H1 (cell line): Measurements from ENCODE around the gene NPL. TPM values are rescaled to one million over a fixed set of nuclear protein-coding genes. Genes with fewer than 3 reads are reported as not detected.

ENCODE experiments used
- CTCF ChIA-PET: fragments of 300-600 bp; sonication (Branson Sonifier 250); formaldehyde crosslinking; loops from one replicate; lab custom pipeline; 2021; ENCODE audit not compliant: partially characterized antibody; lab: Charles Lee
- POLR2A ChIA-PET: fragments of 300-600 bp; sonication (Branson Sonifier 250); formaldehyde crosslinking; loops from one replicate; lab custom pipeline; 2021; ENCODE audit warnings: inconsistent platforms; ENCODE audit not compliant: partially characterized antibody; lab: Charles Lee
- DNase-seq, 2 experiments: peaks; one replicate each; pipeline versions ENCODE4 v3.0.0 to v3.0.0-alpha.2; 2010 to 2022; ENCODE audit warnings: low spot score in 2 of 2, low read depth in 1 of 2, mixed read lengths in 1 of 2
- FAIRE-seq: peaks from 2 replicates; lab custom pipeline; 2011; peaks lifted over from hg19 to GRCh38; lab: Jason Lieb, UNC
- H2AFZ ChIP-seq: 2 replicates; pipeline ENCODE4 v1.8.1; 2012; ENCODE audit warnings: low read length, inconsistent platforms
- H2AK5ac ChIP-seq: 2 replicates; pipeline ENCODE4 v1.6.1; 2013; ENCODE audit warnings: low read depth, low read length
- H2BK120ac ChIP-seq: replicated peaks from 2 replicates; pipeline ENCODE3; 2013; ENCODE audit warnings: low read depth, low read length, inconsistent platforms
- H2BK12ac ChIP-seq: 2 replicates; pipeline ENCODE4 v1.6.1; 2013; ENCODE audit warnings: low read depth, low read length
- H2BK15ac ChIP-seq: 2 replicates; pipeline ENCODE4 v1.6.1; 2013; ENCODE audit warnings: low read length
- H2BK20ac ChIP-seq: 2 replicates; pipeline ENCODE4 v1.6.1; 2013; ENCODE audit warnings: low read length
- H2BK5ac ChIP-seq: 2 replicates; pipeline ENCODE4 v1.6.1; 2013; ENCODE audit warnings: low read depth, low read length
- H3K14ac ChIP-seq: 2 replicates; pipeline ENCODE4 v1.6.1; 2013; ENCODE audit warnings: inconsistent platforms; ENCODE audit not compliant: insufficient read length
- H3K18ac ChIP-seq: 2 replicates; pipeline ENCODE4 v1.6.1; 2013; ENCODE audit warnings: low read length; ENCODE audit errors: extremely low read depth
- H3K23ac ChIP-seq: 2 replicates; pipeline ENCODE4 v1.6.1; 2013; ENCODE audit warnings: inconsistent platforms; ENCODE audit not compliant: insufficient read length
- H3K23me2 ChIP-seq: 2 replicates; pipeline ENCODE4 v1.6.1; 2013; ENCODE audit warnings: low read depth, low read length
- H3K27ac ChIP-seq: 2 replicates; pipeline ENCODE4 v1.6.1; 2011; ENCODE audit warnings: low read depth, low read length, inconsistent platforms
- H3K27me3 ChIP-seq, 4 experiments: replicated peaks in 1 of 4; 1 replicate in 1 of 4; 2 replicates in 3 of 4; pipeline versions ENCODE4 v1.6.1 to v1.8.1; 2011 to 2013; ENCODE audit warnings: low read length in 3 of 4, mild to moderate bottlenecking in 3 of 4, inconsistent platforms in 2 of 4, mixed read lengths in 2 of 4, moderate library complexity in 1 of 4; ENCODE audit not compliant: control insufficient read depth in 3 of 4, insufficient read depth in 3 of 4; ENCODE audit errors: extremely low read depth in 1 of 4
- H3K36me3 ChIP-seq, 4 experiments: 2 replicates each; pipeline versions ENCODE4 v1.6.1 to v1.8.1; 2011 to 2013; ENCODE audit warnings: mild to moderate bottlenecking in 4 of 4, low read length in 3 of 4, moderate library complexity in 2 of 4, control low read depth in 1 of 4, inconsistent platforms in 1 of 4; ENCODE audit not compliant: insufficient read depth in 4 of 4, control insufficient read depth in 2 of 4
- H3K4ac ChIP-seq: replicated peaks from 2 replicates; pipeline ENCODE3; 2013; ENCODE audit warnings: low read length, low read depth, mixed read lengths, inconsistent platforms; ENCODE audit not compliant: insufficient read length
- H3K4me1 ChIP-seq, 4 experiments: replicated peaks in 1 of 4; 1 replicate in 1 of 4; 2 replicates in 3 of 4; pipeline versions ENCODE4 v1.6.1 to v1.8.1; 2011 to 2013; ENCODE audit warnings: low read length in 3 of 4, inconsistent platforms in 2 of 4, mixed read lengths in 1 of 4; ENCODE audit not compliant: insufficient read depth in 4 of 4, control insufficient read depth in 3 of 4
- H3K4me2 ChIP-seq, 2 experiments: 2 replicates each; pipeline versions ENCODE4 v1.6.1 to v1.8.1; 2011 to 2013; ENCODE audit warnings: low read depth in 2 of 2, low read length in 2 of 2, control low read depth in 1 of 2, inconsistent platforms in 1 of 2, mild to moderate bottlenecking in 1 of 2; ENCODE audit not compliant: insufficient read depth in 1 of 2
- H3K4me3 ChIP-seq, 4 experiments: fragments of 200-600, 300-600 bp in 1 of 4; sonication (generic), shearing (Covaris generic), sonication (Bioruptor Twin) in 1 of 4; 2 replicates each; pipeline versions ENCODE4 v1.5.1 to v1.8.1; 2011 to 2016; ENCODE audit warnings: low read length in 4 of 4, low read depth in 3 of 4, control low read depth in 2 of 4, inconsistent platforms in 2 of 4, mild to moderate bottlenecking in 2 of 4, mixed read lengths in 1 of 4, moderate library complexity in 1 of 4; ENCODE audit not compliant: insufficient read depth in 2 of 4; ENCODE audit errors: extremely low read depth in 1 of 4
- H3K56ac ChIP-seq: replicated peaks from 2 replicates; pipeline ENCODE3; 2013; ENCODE audit warnings: low read depth, mild to moderate bottlenecking, mixed read lengths, low read length, inconsistent platforms; ENCODE audit not compliant: insufficient read length
- H3K79me1 ChIP-seq: 2 replicates; pipeline ENCODE4 v1.6.1; 2013; ENCODE audit warnings: low read depth, low read length, control low read depth
- H3K79me2 ChIP-seq, 2 experiments: 2 replicates each; pipeline versions ENCODE4 v1.6.1 to v1.8.1; 2012 to 2013; ENCODE audit warnings: low read length in 2 of 2, mild to moderate bottlenecking in 2 of 2, inconsistent platforms in 1 of 2; ENCODE audit not compliant: insufficient read depth in 2 of 2, control insufficient read depth in 1 of 2
- H3K9ac ChIP-seq, 4 experiments: replicated peaks in 1 of 4; 1 replicate in 1 of 4; 2 replicates in 3 of 4; pipeline versions ENCODE4 v1.6.1 to v1.8.1; 2011 to 2013; ENCODE audit warnings: low read depth in 3 of 4, low read length in 3 of 4, control low read depth in 2 of 4, mild to moderate bottlenecking in 2 of 4, moderate library complexity in 2 of 4, inconsistent platforms in 1 of 4; ENCODE audit errors: extremely low read depth in 1 of 4
- H3K9me3 ChIP-seq, 2 experiments: 2 replicates each; pipeline versions ENCODE4 v1.6.1 to v1.8.1; 2012 to 2013; ENCODE audit warnings: mild to moderate bottlenecking in 2 of 2, moderate library complexity in 2 of 2, control low read depth in 1 of 2, inconsistent platforms in 1 of 2, low read depth in 1 of 2, low read length in 1 of 2, mixed read lengths in 1 of 2; ENCODE audit not compliant: insufficient read depth in 2 of 2
- H4K20me1 ChIP-seq, 2 experiments: replicated peaks in 1 of 2; 2 replicates each; pipeline versions ENCODE3 to v1.8.1; 2011 to 2013; ENCODE audit warnings: inconsistent platforms in 2 of 2, low read length in 2 of 2, mild to moderate bottlenecking in 1 of 2; ENCODE audit not compliant: insufficient read depth in 2 of 2, control insufficient read depth in 1 of 2
- H4K5ac ChIP-seq: 2 replicates; pipeline ENCODE4 v1.6.1; 2013; ENCODE audit warnings: low read length, low read depth, mixed read lengths, inconsistent platforms; ENCODE audit not compliant: insufficient read length
- H4K8ac ChIP-seq: 2 replicates; pipeline ENCODE4 v1.8.0; 2013; ENCODE audit warnings: mild to moderate bottlenecking, moderate library complexity, low read length, inconsistent platforms; ENCODE audit not compliant: insufficient read depth; ENCODE audit errors: extremely low read depth
- H4K91ac ChIP-seq: replicated peaks from 2 replicates; pipeline ENCODE3; 2013; ENCODE audit warnings: low read length, mixed read lengths, inconsistent platforms; ENCODE audit not compliant: insufficient read length
- CHD1 ChIP-seq: IDR thresholded peaks from 2 replicates; pipeline ENCODE4 v1.6.1; 2012; ENCODE audit warnings: low read depth, low read length, improper control_type of control experiment
- EGR1 ChIP-seq: IDR thresholded peaks from 2 replicates; pipeline ENCODE4 v1.6.1; 2011; ENCODE audit warnings: low read depth, low read length, borderline replicate concordance
- FOSL1 ChIP-seq: IDR thresholded peaks from 2 replicates; pipeline ENCODE4 v1.6.1; 2011; ENCODE audit warnings: mild to moderate bottlenecking, low read depth, low read length, moderate library complexity; ENCODE audit not compliant: insufficient read depth
- GABPA ChIP-seq: IDR thresholded peaks from 2 replicates; pipeline ENCODE4 v1.6.1; 2011; ENCODE audit warnings: mild to moderate bottlenecking, low read length, moderate library complexity, borderline replicate concordance; ENCODE audit not compliant: insufficient read depth
- GTF2F1 ChIP-seq: IDR thresholded peaks from 2 replicates; pipeline ENCODE4 v1.6.1; 2012; ENCODE audit warnings: low read depth, low read length, improper control_type of control experiment, borderline replicate concordance
- KDM4A ChIP-seq: IDR thresholded peaks from one replicate; pipeline ENCODE4 v1.7.1; 2012; ENCODE audit warnings: low read depth, mild to moderate bottlenecking, moderate library complexity, low read length, inconsistent platforms; ENCODE audit not compliant: severe bottlenecking
- RBBP5 ChIP-seq: IDR thresholded peaks from 2 replicates; pipeline ENCODE4 v1.7.1; 2012; ENCODE audit warnings: low read depth, mild to moderate bottlenecking, inconsistent platforms, low read length, moderate library complexity, borderline replicate concordance
- SP1 ChIP-seq: IDR thresholded peaks from 2 replicates; pipeline ENCODE4 v1.6.1; 2011; ENCODE audit warnings: low read depth, low read length
- SP2 ChIP-seq: IDR thresholded peaks from 2 replicates; pipeline ENCODE4 v1.6.1; 2012; ENCODE audit warnings: mild to moderate bottlenecking, low read length, inconsistent platforms
- TEAD4 ChIP-seq: IDR thresholded peaks from 2 replicates; pipeline ENCODE4 v1.6.1; 2012; ENCODE audit warnings: low read depth, low read length, inconsistent platforms, mixed read lengths
- YY1 ChIP-seq: IDR thresholded peaks from 2 replicates; pipeline ENCODE4 v1.6.1; 2011; ENCODE audit warnings: low read depth, mild to moderate bottlenecking, low read length
- WGBS, 2 experiments: shearing (Covaris generic) in 1 of 2; methylation state at CpG; one replicate each; pipeline versions ENCODE4 v1.1.6 to v1.1.7; 2013 to 2015; ENCODE audit warnings: low lambda C conversion rate in 2 of 2, mixed read lengths in 2 of 2, inconsistent platforms in 1 of 2, low coverage in 1 of 2, missing lambda C conversion rate in 1 of 2; ENCODE audit not compliant: insufficient replicate concordance in 2 of 2, insufficient coverage in 1 of 2, insufficient read length in 1 of 2; ENCODE audit errors: extremely low coverage in 1 of 2, missing lambda C conversion rate in 1 of 2; 5-methylcytosine and 5-hydroxymethylcytosine counted together
- polyA plus RNA-seq, 7 experiments: library from polyadenylated mRNA; depleted of rRNA in 3 of 7; stranded (reverse) in 5 of 7; unstranded in 2 of 7; fragments of >200 nt in 5 of 7; fragments of 200-250 nt in 2 of 7; gene quantifications; 1 replicate in 5 of 7; 2 replicates in 1 of 7; 4 replicates in 1 of 7; pipeline versions ENCODE4 v1.2.1 to v1.2.3, GENCODE V29; 2011 to 2013; ENCODE audit warnings: missing spikeins in 2 of 7, mixed read lengths in 2 of 7
- total RNA-seq: library from RNA; stranded (reverse); fragmentation: NEBNext Ultra II Directional; extraction: Animal tissue kit (Norgen Biotek cat#: 25700); gene quantifications from 2 replicates; pipeline ENCODE4 v1.2.1, GENCODE V29; 2021
- TF ChIP-seq, protein P1 (sequence below): IDR thresholded peaks from 2 replicates; pipeline ENCODE4 v1.6.1; 2012; ENCODE audit warnings: inconsistent platforms
- TF ChIP-seq, protein P2 (sequence below): IDR thresholded peaks from 2 replicates; pipeline ENCODE4 v1.6.1; 2011; ENCODE audit warnings: low read depth, mild to moderate bottlenecking, low read length; ENCODE audit not compliant: insufficient read depth

Gene NPL
- total and polyA plus RNA-seq, 2 of the 8 experiments (the other 6 are each of a cell fraction or from before 2014, with no cell fraction given): 2.2 to 4.4 TPM

DNA sequence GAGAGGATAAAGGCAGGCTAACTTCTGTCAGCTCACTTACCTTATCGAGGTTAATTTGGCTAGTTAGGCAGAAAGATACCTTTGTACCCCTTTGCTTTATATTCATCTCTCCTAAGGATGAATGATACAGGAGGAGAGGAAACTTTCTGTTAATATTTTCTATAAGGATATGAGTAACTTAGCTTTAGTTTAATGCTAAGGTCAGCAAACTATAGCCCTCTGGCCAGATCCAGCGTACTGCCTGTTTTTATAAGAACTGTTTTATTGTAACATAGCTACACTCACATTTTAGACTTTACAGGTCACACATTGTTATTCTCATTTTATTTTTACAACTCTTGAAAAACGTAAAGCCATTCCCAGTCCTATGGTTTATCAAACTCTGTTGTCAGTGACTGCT, 67.6 kb downstream of the NPL start:
- no peak for DNase-seq
- Histone ChIP-seq H4K8ac (no peak overlapping the region), H3K79me2 (peaks cover 0 to 82% of the 10 kb centered on the region in 2 experiments; a peak in 2 of 4 replicates), H3K36me3 (peaks cover 58 to 100% (median 97%) of the 10 kb centered on the region in 4 experiments), H3K23ac (no peak overlapping the region), H3K4ac (no peak overlapping the region), H3K56ac (no peak overlapping the region), H4K5ac (no peak overlapping the region), H3K4me3 (no peak overlapping the region), H2BK120ac (no peak overlapping the region), H3K18ac (no peak overlapping the region), H3K9me3 (no peaks in the 10 kb centered on the region), H3K9ac (no peak overlapping the region), H2AFZ (no peak overlapping the region), H3K27ac (no peak overlapping the region), H3K27me3 (no peaks in the 10 kb centered on the region), H2BK12ac (no peak overlapping the region), H3K14ac (no peak overlapping the region), H2BK5ac (no peak overlapping the region), H2BK15ac (no peak overlapping the region), H2BK20ac (no peak overlapping the region), H4K91ac (no peak overlapping the region), H3K4me2 (no peak overlapping the region), H4K20me1 (peaks cover 1 to 6% of the 10 kb centered on the region in 2 experiments), H3K23me2 (no peaks in the 10 kb centered on the region), H2AK5ac (no peak overlapping the region), H3K79me1 (0 out of 2 replicates have a peak, but pooled peaks cover 3% of the 10 kb centered on the region), H3K4me1 (no peaks in the 10 kb centered on the region)
- 89% methylated on average over 3 of the region's 3 CpGs; no CpG with 5 or more reads in 1 of the 2 experiments for WGBS, 2 experiments
- ChIA-PET POLR2A (interaction anchor here (1.4 to 7.8 kb wide), 9 partner anchors 8 to 32 kb away, joined by 3 to 85 read pairs (median 12); no protein-coding TSS in a partner anchor), CTCF (interaction anchor here (1.1 to 2.2 kb wide), 3 partner anchors 25 to 32 kb away, joined by 3 to 7 read pairs (median 5); no protein-coding TSS in a partner anchor)
- no peak for FAIRE-seq
- TF ChIP-seq SP2 (no peak), EGR1 (no peak), CHD1 (no peak), RBBP5 (no peak), FOSL1 (no peak), KDM4A (no peak), GTF2F1 (no peak), TEAD4 (no peak), SP1 (no peak), GABPA (no peak), YY1 (no peak)
- TF ChIP-seq, protein P1, sequence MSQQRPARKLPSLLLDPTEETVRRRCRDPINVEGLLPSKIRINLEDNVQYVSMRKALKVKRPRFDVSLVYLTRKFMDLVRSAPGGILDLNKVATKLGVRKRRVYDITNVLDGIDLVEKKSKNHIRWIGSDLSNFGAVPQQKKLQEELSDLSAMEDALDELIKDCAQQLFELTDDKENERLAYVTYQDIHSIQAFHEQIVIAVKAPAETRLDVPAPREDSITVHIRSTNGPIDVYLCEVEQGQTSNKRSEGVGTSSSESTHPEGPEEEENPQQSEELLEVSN: no peak
- TF ChIP-seq, protein P2, sequence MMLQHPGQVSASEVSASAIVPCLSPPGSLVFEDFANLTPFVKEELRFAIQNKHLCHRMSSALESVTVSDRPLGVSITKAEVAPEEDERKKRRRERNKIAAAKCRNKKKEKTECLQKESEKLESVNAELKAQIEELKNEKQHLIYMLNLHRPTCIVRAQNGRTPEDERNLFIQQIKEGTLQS: no peak
